Erythroblast (primary cell): ENCODE measurements around the gene CRYBA1.
"Not testable (repeated sequence)": the region's sequence is repeated elsewhere in the genome, so short reads cannot be mapped to it uniquely, and the experiment has no call there.

Experiments used
- DNase-seq, 2 experiments: peaks; one replicate each; lab custom pipeline; 2025; lab: John Stamatoyannopoulos, UW
- GATA1 ChIP-seq: IDR thresholded peaks from 2 replicates; pipeline ENCODE4 v1.6.1; 2011; ENCODE audit warnings: low read depth, mild to moderate bottlenecking, control low read depth, low read length, moderate library complexity
- POLR2A ChIP-seq: IDR thresholded peaks from 2 replicates; pipeline ENCODE4 v1.6.1; 2011; ENCODE audit warnings: mild to moderate bottlenecking, low read length

Gene CRYBA1

GRCh38 chr17:29219378-29220047, 27.1 kb upstream of the CRYBA1 start:
- DNase-seq, result peak; percentile 72 to 84
- TF ChIP-seq GATA1 (no peak), POLR2A (no peak)

GRCh38 chr17:29221338-29221737, 25.3 kb upstream of the CRYBA1 start:
- not testable (repeated sequence) for DNase-seq

- no peak for DNase-seq
- TF ChIP-seq POLR2A (no peak), GATA1 (no peak)
Observed at GRCh38 chr17:29225396-29225795, 21.3 kb upstream of the CRYBA1 start.

DNA sequence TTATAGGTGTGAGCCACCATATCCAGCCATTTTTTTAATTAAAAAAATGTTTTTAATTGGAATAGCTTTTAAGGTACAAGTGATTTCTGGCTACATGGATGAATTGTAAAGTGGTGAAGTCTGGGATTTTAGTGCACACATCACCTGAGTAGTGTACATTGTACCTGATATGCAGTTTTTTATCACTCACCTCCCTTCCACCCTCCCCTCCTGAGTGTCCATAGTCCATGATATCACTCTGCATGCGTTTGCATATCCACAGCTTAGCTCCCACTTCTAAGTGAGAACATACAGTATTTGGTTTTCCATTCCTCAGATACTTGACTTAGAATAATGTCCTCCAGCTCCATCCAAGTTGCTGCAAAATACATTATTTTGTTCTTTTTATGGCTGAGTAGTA, 13.4 kb upstream of the CRYBA1 start:
- TF ChIP-seq GATA1 (no peak), POLR2A (no peak)
- no peak for DNase-seq

- DNase-seq, result not testable (repeated sequence)
Observed at GRCh38 chr17:29234972-29235371, 11.7 kb upstream of the CRYBA1 start.

DNA sequence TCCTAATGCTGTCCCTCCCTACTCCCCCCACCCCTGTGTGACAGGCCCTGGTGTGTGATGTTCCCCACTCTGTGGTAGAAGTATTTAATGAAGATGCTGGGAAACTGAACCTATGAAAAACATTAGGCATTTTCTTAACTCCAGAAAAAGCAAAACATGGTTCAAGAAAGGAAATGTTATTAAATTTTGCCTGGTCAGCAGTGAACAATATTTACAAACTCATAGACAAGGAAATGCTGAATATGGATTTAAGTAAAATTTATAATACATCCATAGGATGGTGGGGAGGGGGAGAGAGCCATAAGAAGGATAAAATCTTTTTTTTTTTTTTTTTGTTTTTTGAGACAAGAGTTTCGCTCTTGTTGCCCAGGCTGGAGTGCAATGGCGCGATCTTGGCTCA, 10.8 kb upstream of the CRYBA1 start:
- no peak for DNase-seq
- TF ChIP-seq POLR2A (no peak), GATA1 (no peak)

DNA sequence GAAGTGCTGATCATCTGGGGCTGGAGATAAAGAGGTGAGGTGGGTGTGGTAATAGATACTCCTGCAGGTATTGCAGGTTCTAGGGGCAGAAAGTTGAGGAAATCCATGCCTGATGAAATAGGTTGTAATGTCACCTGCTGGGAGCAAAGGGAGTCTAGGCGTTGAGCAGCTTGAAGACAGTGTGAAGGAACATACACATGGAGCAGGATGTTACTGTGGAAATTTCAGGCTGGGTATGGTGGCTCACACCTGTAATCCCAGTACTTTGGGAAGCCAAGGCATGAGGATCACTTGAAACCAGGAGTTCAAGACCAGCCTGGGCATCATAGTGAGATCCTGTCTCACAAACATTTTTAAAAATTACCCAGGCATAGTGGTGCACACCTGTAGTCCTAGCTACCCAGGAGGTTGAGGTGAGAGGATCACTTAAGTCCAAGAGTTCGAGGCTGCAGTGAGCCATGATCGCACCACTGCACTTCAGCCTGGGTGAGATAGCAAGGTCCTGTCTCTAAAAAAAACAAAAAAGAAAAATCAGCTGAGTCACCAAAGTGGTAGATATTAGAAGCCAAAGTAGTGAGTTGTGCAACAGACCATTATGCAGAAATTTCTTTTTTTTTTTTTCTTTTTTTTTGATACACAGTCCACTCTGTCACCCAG, 9.1 kb upstream of the CRYBA1 start:
- TF ChIP-seq GATA1, result no peak
- TF ChIP-seq POLR2A, result no peak
- DNase-seq, result peak; percentile 24 to 46

DNA sequence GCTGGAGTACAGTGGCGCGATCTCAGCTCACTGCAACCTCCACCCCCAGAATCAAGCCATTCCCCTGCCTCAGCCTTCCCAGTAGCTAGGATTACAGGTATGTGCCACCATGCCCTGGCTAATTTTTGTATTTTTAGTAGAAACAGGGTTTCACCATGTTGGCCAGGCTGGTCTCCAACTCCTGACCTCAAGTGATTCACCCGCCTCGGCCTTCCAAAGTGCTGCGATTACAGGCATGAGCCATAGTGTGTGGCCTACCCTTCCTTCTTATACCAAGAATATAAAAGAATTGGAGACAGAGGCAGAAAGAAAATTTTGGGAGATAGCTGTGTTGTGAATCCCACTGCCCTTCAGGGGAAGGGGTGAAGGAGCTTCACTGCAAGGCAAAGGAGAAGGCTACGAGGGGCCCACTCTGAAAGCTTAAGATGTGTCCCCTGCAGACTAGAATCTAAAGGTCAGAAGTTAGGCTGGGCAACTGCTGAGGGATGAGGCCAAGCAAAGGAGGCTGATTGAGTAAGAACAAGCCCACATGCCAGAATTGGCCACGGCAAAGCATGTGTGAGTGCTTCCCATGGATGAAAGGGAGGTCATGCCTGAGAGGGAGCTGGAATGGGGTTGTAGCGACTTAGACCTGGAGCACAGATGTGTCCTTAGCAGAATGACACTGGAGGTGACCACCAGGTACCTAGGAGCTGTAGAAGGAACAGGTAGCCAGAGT, 8.4 kb upstream of the CRYBA1 start:
- DNase-seq, result no peak
- TF ChIP-seq POLR2A, result no peak
- no peak for TF ChIP-seq GATA1

DNA sequence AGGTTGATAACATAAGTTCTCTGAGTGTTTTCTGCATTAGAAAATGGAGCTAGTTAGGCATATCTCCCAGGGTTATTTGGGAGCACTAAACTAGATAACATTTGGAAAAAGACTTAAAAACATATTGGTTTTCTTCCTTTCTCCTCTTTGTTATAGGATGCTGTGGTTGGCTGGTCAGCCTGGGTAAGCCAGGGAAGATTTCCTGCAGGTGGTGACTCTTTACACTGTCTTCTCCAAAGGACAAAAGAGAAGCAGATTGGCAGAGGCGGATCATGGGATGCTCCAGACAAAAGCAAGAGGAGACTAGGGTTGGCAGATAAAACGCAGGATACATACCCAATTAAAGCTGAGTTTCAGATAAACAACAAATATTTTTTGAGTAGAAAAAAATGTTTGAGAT, 6.2 kb upstream of the CRYBA1 start:
- no peak for DNase-seq
- no peak for TF ChIP-seq GATA1
- no peak for TF ChIP-seq POLR2A

DNA sequence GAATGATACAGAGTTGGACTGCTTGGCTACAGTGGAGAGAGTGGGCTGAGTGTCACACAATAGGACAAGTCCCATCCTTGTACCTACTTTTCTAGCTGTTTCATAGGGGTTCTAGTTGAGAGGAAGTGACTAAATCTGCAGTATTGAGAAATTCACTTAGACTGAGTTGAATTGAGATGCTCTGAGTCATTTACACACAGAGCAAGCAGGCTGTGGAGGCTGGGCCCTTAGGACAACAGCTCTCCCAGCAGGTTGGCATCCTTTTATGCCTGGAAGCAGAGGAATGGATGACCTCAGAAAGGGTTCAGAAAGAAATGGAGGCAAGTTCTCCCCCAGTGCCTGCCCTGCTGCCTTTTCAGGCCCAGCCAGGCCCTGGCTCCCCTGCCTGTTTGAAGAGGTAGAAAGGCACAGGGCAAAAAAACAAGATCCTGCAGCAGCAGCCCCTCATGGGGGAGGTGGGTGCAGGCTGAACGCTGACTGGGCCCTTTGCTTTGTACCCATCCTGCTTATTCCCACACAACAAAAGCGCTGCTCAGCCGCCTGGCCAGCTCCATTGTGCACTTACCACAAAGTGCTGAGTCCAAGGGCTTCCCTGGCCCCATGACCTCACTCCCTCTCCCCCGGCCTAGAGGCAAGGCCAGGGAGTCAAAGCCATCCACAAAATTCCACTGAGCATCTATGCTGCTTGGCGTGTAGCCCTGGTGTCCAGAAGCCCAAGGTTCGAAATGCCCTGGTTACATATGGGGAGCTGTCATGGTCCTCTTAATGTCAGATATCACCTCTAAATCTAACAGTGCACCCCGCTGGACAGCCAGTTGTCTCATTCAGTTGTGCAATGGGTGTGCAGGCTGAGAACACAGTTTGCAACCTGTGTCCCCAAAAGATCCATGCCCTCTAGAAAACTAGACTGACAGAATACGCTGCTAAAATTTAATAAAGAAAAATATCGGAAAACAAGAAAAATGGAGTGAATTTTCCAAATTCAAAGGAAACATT, 5.4 kb upstream of the CRYBA1 start:
- TF ChIP-seq GATA1 (no peak), POLR2A (no peak)
- DNase-seq, result peak; percentile 11 to 21

- DNase-seq, result no peak
- TF ChIP-seq POLR2A, result no peak
- TF ChIP-seq GATA1, result no peak
Observed at GRCh38 chr17:29242051-29242450, 4.6 kb upstream of the CRYBA1 start.

DNA sequence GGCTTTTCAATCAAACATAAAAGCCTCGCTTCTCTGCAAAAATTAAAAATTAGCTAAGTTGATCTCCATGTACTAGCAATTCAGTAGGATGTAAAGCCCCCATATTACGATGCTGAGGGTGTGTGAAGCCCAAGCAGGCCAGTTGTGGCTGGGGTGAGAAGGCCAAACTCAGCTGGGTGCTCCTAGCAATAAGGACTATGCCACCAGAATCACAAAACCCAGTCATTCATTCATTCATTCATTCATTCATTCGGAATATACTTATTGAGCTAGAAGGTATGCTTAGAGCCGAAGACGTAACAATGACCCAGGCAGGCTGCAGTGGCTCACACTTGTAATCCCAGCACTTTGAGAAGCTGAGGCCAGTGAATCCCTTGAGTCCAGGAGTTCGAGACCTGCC, 3.9 kb upstream of the CRYBA1 start:
- TF ChIP-seq GATA1 (no peak), POLR2A (no peak)

DNA sequence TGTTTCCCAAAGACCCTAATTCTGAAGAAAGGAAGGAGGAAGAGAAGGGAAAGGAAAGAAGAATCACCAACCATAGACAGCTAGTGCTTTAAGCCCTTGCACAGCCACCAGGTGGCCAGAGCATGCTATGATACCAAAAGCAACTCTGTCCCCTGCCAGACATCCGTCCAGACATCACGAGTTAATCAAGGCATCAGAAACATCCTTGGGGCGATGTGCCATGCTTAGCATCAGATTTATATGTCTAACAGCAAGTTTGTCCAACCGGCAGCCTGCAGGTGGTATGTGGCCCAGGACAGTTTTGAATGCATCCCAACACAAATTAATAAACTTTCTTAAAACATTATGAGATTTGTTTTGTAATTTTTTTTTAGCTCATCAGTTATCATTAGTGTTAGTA, 2.9 kb upstream of the CRYBA1 start:
- TF ChIP-seq GATA1 (no peak), POLR2A (no peak)
- DNase-seq, result peak; percentile 13 to 21

More for the DNA sequence above, 3.9 kb upstream of the CRYBA1 start:
- no peak for DNase-seq

- DNase-seq, result no peak
- TF ChIP-seq POLR2A (no peak), GATA1 (no peak)
Observed at GRCh38 chr17:29245401-29245800, 1.3 kb upstream of the CRYBA1 start.
